Sigmoid colon (tissue), 4 donors: ENCODE data around the gene HIVEP3.

Source experiments
- CTCF ChIP-seq, 4 experiments: fragments of 450-650 bp in 3 of 4; fragments of 200-600 bp in 1 of 4; IDR thresholded peaks; one replicate each; pipeline ENCODE4 v1.5.1; 2016 to 2019; ENCODE audit warnings: antibody characterized with exemption in 4 of 4, mild to moderate bottlenecking in 3 of 4, moderate library complexity in 2 of 4
- EP300 ChIP-seq, 4 donors: sonication (generic); formaldehyde crosslinking; IDR thresholded peaks; one replicate each; pipeline ENCODE4 v1.6.1; 2017; ENCODE audit warnings: antibody characterized with exemption in 4 of 4

- TF ChIP-seq EP300 (IDR thresholded peaks at IDR 0.05) (no peak), CTCF (IDR thresholded peaks at IDR 0.05) (no peak)
Measured at GRCh38 chr1:41638086-41639024, 280.4 kb downstream of the HIVEP3 start.
